ENCODE measurements around the gene KLHL6.
A peak's percentile ranks its signal among the peaks of the same experiment; 100 is the strongest.

KLHL6 gene

GRCh38 chr3:183555541-183556081, at the start of gene KLHL6:
Gene KLHL6 (minus strand): TSS chr3:183555706. CDS start chr3:183555653, 53 bp downstream.
- TF ChIP-seq CTCF (conservative IDR thresholded peaks at IDR 0.05; ENCODE audit: low read depth, low read length): no peak
- H3K4me3 ChIP-seq (ENCODE audit: low read length): no peak within 1 kb of the TSS
- no peak for DNase-seq (ENCODE audit: low read depth)

- TF ChIP-seq CTCF (conservative IDR thresholded peaks at IDR 0.05; ENCODE audit: low read depth, low read length): no peak
- no peak overlapping the region for H3K4me3 ChIP-seq (ENCODE audit: low read length)
- DNase-seq (ENCODE audit: low read depth): no peak
These were observed 42.5 kb upstream of the KLHL6 start for GRCh38 chr3:183597959-183598358.

GRCh38 chr3:183594636-183595035, 39.1 kb upstream of the KLHL6 start:
- no peak overlapping the region for H3K4me3 ChIP-seq (ENCODE audit: low read length)
- no peak for TF ChIP-seq CTCF (conservative IDR thresholded peaks at IDR 0.05; ENCODE audit: low read depth, low read length)
- DNase-seq (ENCODE audit: low read depth): no peak

- DNase-seq (ENCODE audit: low read depth): no peak
- no peak for TF ChIP-seq CTCF (conservative IDR thresholded peaks at IDR 0.05; ENCODE audit: low read depth, low read length)
- H3K4me3 ChIP-seq (ENCODE audit: low read length): no peak overlapping the region
These were observed 37.3 kb upstream of the KLHL6 start for GRCh38 chr3:183592821-183593220.

- DNase-seq (ENCODE audit: low read depth): no peak
- peak; percentile 35 for TF ChIP-seq CTCF (conservative IDR thresholded peaks at IDR 0.05; ENCODE audit: low read depth, low read length)
- H3K4me3 ChIP-seq (ENCODE audit: low read length): no peak overlapping the region
These were observed 36.5 kb upstream of the KLHL6 start for GRCh38 chr3:183591881-183592521.

GRCh38 chr3:183590442-183590841, 34.9 kb upstream of the KLHL6 start:
- H3K4me3 ChIP-seq (ENCODE audit: low read length): no peak overlapping the region
- DNase-seq (ENCODE audit: low read depth): no peak
- TF ChIP-seq CTCF (conservative IDR thresholded peaks at IDR 0.05; ENCODE audit: low read depth, low read length): no peak

- H3K4me3 ChIP-seq (ENCODE audit: low read length): no peak overlapping the region
- no peak for TF ChIP-seq CTCF (conservative IDR thresholded peaks at IDR 0.05; ENCODE audit: low read depth, low read length)
- no peak for DNase-seq (ENCODE audit: low read depth)
These were observed 31.8 kb upstream of the KLHL6 start for GRCh38 chr3:183587336-183587735.
